ENCODE measurements around the gene EMID1. TPM values are rescaled to one million over a fixed set of nuclear protein-coding genes. Genes with fewer than 3 reads are reported as not detected.

EMID1 gene
- total RNA-seq, 1 experiment from 2014 or later = 1.1 TPM

DNA sequence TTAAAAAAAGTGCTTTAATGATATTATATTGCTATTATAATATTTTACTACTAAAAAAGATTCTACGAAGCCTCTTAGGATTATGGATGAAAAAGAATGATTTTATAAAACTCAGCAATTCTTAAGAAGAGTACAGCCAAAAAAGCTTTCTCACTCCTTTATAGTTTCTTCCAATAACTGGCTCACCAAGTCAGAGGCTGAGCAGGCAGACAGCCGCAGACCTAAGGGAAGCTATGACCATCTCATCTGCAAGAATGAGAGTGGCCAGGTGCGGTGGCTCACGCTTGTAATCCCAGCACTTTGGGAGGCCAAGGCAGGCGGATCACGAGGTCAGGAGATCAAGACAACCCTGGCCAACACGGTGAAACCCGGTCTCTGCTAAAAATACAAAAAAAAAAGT lies 12.7 kb upstream of the EMID1 start:
- Histone ChIP-seq H3K4me2 (no peak overlapping the region), H3K9me3 (ENCODE audit: insufficient read depth, low read depth) (peaks cover 3% of the 10 kb centered on the region; the same call in 1 of the 2 replicates), H3F3A (ENCODE audit: insufficient read depth, low read depth) (peaks cover 5% of the 10 kb centered on the region; the same call in 1 of the 2 replicates), H3K27ac (no peak overlapping the region), H4K20me1 (ENCODE audit: insufficient read depth) (no peaks in the 10 kb centered on the region), H3K9me2 (ENCODE audit: insufficient read depth) (no peaks in the 10 kb centered on the region), H3K4me3 (no peak overlapping the region), H3K36me3 (ENCODE audit: low read depth) (no peaks in the 10 kb centered on the region), H3K79me2 (ENCODE audit: low read depth) (no peaks in the 10 kb centered on the region), H2AFZ (no peak overlapping the region), H3K4me1 (replicated peaks; ENCODE audit: insufficient read depth) (no peaks in the 10 kb centered on the region), H3K27me3 (ENCODE audit: insufficient read depth, low read depth) (no peaks in the 10 kb centered on the region)
- TF ChIP-seq, protein P1, sequence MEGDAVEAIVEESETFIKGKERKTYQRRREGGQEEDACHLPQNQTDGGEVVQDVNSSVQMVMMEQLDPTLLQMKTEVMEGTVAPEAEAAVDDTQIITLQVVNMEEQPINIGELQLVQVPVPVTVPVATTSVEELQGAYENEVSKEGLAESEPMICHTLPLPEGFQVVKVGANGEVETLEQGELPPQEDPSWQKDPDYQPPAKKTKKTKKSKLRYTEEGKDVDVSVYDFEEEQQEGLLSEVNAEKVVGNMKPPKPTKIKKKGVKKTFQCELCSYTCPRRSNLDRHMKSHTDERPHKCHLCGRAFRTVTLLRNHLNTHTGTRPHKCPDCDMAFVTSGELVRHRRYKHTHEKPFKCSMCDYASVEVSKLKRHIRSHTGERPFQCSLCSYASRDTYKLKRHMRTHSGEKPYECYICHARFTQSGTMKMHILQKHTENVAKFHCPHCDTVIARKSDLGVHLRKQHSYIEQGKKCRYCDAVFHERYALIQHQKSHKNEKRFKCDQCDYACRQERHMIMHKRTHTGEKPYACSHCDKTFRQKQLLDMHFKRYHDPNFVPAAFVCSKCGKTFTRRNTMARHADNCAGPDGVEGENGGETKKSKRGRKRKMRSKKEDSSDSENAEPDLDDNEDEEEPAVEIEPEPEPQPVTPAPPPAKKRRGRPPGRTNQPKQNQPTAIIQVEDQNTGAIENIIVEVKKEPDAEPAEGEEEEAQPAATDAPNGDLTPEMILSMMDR (conservative IDR thresholded peaks at IDR 0.05) = no peak
- TF ChIP-seq EZH2 (IDR thresholded peaks at IDR 0.05; ENCODE audit: low read depth) = no peak
- intact Hi-C loops (cut with micrococcal nuclease; ENCODE audit: unreplicated experiment) = no loop called here
- no peak for DNase-seq
- no TSS peak for BruUV-seq (replicated peaks)
- ChIA-PET CTCF (no interaction called here), POLR2A (ENCODE audit: unreplicated experiment) (no interaction called here)

DNA sequence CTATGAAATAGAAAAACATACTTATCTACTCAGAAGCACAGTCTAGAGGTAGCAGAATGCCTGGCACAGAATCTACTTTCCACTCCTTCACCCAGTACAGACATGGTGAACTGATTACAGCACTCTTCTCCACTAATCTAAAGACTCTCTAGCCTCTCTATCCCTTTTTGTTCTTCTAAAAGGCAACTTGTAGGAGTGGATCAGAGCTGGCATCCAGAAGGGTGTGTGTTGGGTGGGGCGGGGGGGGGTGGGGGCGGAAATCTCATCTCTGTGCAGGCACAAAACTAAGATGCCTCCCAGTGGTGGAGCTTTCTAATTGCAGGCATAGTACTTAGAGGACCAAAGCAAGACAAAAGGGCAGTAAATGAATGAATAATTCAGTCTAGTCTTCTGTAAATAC lies 11.5 kb upstream of the EMID1 start:
- intact Hi-C loops (cut with micrococcal nuclease; ENCODE audit: unreplicated experiment) = no loop called here
- TF ChIP-seq EZH2 (IDR thresholded peaks at IDR 0.05; ENCODE audit: low read depth) = no peak
- TF ChIP-seq, protein P1 (conservative IDR thresholded peaks at IDR 0.05) = no peak
- Histone ChIP-seq H3K4me1 (replicated peaks; ENCODE audit: insufficient read depth) (no peaks in the 10 kb centered on the region), H3K36me3 (ENCODE audit: low read depth) (no peaks in the 10 kb centered on the region), H3K79me2 (ENCODE audit: low read depth) (no peaks in the 10 kb centered on the region), H3K27ac (no peak overlapping the region), H3K4me2 (no peak overlapping the region), H3K27me3 (ENCODE audit: insufficient read depth, low read depth) (no peaks in the 10 kb centered on the region), H3K9me2 (ENCODE audit: insufficient read depth) (no peaks in the 10 kb centered on the region), H2AFZ (no peak overlapping the region), H3K9me3 (ENCODE audit: insufficient read depth, low read depth) (peaks cover 3% of the 10 kb centered on the region; the same call in 1 of the 2 replicates), H3F3A (ENCODE audit: insufficient read depth, low read depth) (peaks cover 5% of the 10 kb centered on the region; the same call in 1 of the 2 replicates), H3K4me3 (no peak overlapping the region), H4K20me1 (ENCODE audit: insufficient read depth) (no peaks in the 10 kb centered on the region)
- ChIA-PET CTCF (no interaction called here), POLR2A (ENCODE audit: unreplicated experiment) (no interaction called here)
- no TSS peak for BruUV-seq (replicated peaks)
- no peak for DNase-seq

DNA sequence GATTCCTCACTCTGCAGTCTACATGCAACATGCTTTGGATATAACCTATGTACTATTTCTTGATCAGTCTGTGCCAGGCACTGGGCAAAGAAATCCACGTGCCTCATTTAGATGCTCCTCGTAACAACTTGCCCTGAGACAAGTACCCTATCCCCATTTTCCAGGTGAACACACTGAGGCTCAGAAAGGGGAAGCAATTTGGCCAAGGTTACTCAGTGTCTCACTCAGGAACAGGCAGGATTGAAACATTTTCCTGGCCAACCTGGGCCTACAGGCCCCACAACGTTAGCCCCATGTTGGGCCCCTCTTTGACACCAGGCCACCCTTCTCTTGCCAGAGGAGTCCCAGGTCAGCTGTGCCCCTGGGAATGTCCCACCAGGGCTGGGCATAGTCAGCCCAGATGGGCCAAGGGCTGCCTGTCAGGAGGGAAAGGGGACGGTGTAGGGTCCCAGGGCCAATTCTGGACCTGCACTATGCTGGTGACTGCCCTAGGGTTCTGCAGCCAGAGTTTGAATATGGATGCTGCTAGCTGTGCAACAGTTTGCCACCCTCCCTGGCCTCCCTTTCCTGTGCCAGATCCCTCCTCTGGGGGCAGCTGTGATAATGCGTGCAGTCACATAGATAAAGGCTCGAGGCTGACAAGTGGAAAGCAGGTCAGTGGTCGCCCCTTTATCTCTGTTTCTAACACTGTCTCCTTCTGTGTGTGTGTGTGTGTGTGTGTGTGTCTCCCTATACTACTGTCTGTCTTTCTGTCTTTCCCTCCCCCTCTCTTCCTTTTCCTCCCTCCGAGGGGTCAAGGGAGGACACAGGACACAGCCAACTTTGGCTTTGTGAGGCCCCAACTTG lies 10.4 kb upstream of the EMID1 start:
- TF ChIP-seq, protein P1 (conservative IDR thresholded peaks at IDR 0.05) = no peak
- no peak for TF ChIP-seq EZH2 (IDR thresholded peaks at IDR 0.05; ENCODE audit: low read depth)
- Histone ChIP-seq H3K9me2 (ENCODE audit: insufficient read depth) (no peaks in the 10 kb centered on the region), H3K27me3 (ENCODE audit: insufficient read depth, low read depth) (no peaks in the 10 kb centered on the region), H3K36me3 (ENCODE audit: low read depth) (no peaks in the 10 kb centered on the region), H3K4me2 (no peak overlapping the region), H3K79me2 (ENCODE audit: low read depth) (no peaks in the 10 kb centered on the region), H3K4me1 (replicated peaks; ENCODE audit: insufficient read depth) (no peaks in the 10 kb centered on the region), H3K4me3 (no peak overlapping the region), H3K9me3 (ENCODE audit: insufficient read depth, low read depth) (peaks cover 3% of the 10 kb centered on the region; the same call in 1 of the 2 replicates), H3F3A (ENCODE audit: insufficient read depth, low read depth) (peaks cover 5% of the 10 kb centered on the region; the same call in 1 of the 2 replicates), H3K27ac (no peak overlapping the region), H4K20me1 (ENCODE audit: insufficient read depth) (no peaks in the 10 kb centered on the region), H2AFZ (no peak overlapping the region)
- ChIA-PET POLR2A (ENCODE audit: unreplicated experiment) (no interaction called here), CTCF (no interaction called here)
- no TSS peak for BruUV-seq (replicated peaks)
- intact Hi-C loops (cut with micrococcal nuclease; ENCODE audit: unreplicated experiment) = no loop called here
- no peak for DNase-seq

All from PC-9 (cell line).